ENCODE measurements around the gene IGFBP3.

DNA sequence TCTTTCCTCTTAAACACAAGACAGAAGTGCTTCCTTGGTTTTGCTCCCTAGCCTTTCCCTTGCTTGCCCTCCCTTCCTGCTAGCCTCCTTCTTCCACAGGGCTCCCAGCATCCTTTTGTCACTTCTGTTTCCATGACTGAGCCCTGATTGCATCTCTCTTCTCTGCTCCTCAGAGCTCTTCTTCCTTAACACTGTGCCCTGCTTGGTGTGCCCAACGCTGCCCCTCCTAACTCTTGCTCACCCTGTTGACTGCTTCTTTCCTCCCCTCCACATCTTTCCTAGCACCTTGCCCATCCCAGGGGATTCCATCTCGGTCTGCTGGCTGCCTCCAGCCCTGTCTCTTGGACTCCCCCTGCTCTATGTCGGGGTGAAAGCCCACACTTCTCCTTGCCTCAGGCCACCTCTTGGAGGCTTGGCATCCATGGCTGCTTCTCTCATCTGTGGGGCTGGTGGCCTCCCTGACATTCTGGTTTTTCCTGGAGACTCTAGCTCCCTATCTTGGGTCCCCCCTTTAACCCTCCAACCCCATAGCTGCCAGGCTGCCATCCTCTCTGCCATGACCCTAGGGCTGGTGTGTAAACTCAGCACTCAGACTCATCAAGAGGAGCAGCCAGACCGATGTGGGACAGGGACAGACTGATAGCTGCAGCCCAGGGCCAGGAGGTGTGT, 26.9 kb downstream of the IGFBP3 start:
- TF ChIP-seq, protein P1, sequence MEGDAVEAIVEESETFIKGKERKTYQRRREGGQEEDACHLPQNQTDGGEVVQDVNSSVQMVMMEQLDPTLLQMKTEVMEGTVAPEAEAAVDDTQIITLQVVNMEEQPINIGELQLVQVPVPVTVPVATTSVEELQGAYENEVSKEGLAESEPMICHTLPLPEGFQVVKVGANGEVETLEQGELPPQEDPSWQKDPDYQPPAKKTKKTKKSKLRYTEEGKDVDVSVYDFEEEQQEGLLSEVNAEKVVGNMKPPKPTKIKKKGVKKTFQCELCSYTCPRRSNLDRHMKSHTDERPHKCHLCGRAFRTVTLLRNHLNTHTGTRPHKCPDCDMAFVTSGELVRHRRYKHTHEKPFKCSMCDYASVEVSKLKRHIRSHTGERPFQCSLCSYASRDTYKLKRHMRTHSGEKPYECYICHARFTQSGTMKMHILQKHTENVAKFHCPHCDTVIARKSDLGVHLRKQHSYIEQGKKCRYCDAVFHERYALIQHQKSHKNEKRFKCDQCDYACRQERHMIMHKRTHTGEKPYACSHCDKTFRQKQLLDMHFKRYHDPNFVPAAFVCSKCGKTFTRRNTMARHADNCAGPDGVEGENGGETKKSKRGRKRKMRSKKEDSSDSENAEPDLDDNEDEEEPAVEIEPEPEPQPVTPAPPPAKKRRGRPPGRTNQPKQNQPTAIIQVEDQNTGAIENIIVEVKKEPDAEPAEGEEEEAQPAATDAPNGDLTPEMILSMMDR (IDR thresholded peaks at IDR 0.05): no peak
- TF ChIP-seq POLR2A (IDR thresholded peaks at IDR 0.05): no peak
